AG09319 (cell line): ENCODE results near the gene AKT1S1.
A peak's percentile ranks its signal among the peaks of the same experiment; 100 is the strongest.

Experiments
- DNase-seq: peaks from one replicate; pipeline ENCODE4 v3.0.0-alpha.2; 2010; ENCODE audit warnings: low read depth; ENCODE audit errors: extremely low read depth
- CTCF ChIP-seq: IDR thresholded peaks from 2 replicates; pipeline ENCODE4 v1.5.1; 2011; ENCODE audit warnings: low read depth, mild to moderate bottlenecking, inconsistent platforms, low read length, moderate library complexity

The AKT1S1 gene

GRCh38 chr19:49880162-49880869, 3.2 kb upstream of the AKT1S1 start:
- DNase-seq = no peak
- no peak for TF ChIP-seq CTCF

- TF ChIP-seq CTCF = no peak
- DNase-seq = no peak
Observed at GRCh38 chr19:49879243-49879963, 2.2 kb upstream of the AKT1S1 start.

DNA sequence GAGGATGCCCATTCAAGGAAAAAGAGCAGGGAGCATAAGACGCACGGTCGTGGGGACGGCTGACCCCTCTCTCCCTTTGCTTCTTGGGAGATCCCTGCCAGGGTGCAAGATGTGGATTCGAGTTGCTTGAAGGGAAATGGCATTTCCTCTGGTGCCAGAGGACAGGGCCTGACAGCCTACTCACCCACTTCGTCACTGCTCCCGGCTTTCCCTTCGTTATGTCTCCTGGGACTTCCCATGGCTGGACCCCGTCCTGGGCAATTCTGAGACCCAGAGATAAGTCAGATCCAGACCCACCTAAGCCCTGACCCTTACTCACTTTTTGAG, 1.6 kb upstream of the AKT1S1 start:
- DNase-seq = no peak
- TF ChIP-seq CTCF = no peak

GRCh38 chr19:49877879-49878743, 956 bp upstream of the AKT1S1 start:
- TF ChIP-seq CTCF = no peak
- DNase-seq = peak; percentile 95

DNA sequence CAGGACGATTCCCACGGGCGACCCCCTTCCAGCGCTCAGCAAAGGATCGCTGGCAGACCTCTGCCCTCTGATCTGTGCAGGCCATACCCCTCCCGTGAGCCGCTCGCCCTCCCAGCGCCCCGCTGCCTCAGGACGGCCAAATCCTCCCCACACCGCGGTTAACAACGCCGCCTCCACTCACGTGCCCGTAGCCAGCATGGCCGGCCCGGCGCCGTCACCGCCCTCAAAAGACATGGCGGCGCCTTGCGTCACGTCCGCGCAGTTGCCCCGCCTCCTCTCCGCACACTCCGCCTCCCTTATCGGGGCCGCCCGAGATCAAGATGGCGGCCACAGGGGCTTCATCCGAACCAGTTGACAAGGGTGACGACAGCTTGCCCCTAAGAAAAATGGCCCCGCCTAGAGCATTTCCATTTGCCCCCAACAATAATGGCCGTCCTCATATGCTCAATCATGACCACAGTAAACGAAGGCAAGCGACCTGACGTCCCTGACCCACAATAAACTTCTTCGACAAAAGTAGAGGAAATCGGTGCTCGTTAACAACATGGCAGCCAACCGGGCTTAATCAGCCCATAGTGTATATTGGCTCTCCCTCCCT, 634 bp downstream of the AKT1S1 start:
- no peak for TF ChIP-seq CTCF
- peak; percentile 99 for DNase-seq

- no peak for DNase-seq
Observed at GRCh38 chr19:49875857-49876421, 1.2 kb downstream of the AKT1S1 start.

More at GRCh38 chr19:49875857-49876421, 1.2 kb downstream of the AKT1S1 start:
- TF ChIP-seq CTCF = no peak
